ENCODE measurements around the gene PYGO2. TPM values are rescaled to one million over a fixed set of nuclear protein-coding genes. Genes with fewer than 3 reads are reported as not detected.
A peak's percentile ranks its signal among the peaks of the same experiment; 100 is the strongest.

Gene PYGO2, protein sequence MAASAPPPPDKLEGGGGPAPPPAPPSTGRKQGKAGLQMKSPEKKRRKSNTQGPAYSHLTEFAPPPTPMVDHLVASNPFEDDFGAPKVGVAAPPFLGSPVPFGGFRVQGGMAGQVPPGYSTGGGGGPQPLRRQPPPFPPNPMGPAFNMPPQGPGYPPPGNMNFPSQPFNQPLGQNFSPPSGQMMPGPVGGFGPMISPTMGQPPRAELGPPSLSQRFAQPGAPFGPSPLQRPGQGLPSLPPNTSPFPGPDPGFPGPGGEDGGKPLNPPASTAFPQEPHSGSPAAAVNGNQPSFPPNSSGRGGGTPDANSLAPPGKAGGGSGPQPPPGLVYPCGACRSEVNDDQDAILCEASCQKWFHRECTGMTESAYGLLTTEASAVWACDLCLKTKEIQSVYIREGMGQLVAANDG
- 17.8 TPM for polyA plus RNA-seq (2013, experiment 1 of 2; ENCODE audit: insufficient read length)
- polyA plus RNA-seq (2013, experiment 2 of 2; ENCODE audit: insufficient read length), result 18.6 TPM

DNA sequence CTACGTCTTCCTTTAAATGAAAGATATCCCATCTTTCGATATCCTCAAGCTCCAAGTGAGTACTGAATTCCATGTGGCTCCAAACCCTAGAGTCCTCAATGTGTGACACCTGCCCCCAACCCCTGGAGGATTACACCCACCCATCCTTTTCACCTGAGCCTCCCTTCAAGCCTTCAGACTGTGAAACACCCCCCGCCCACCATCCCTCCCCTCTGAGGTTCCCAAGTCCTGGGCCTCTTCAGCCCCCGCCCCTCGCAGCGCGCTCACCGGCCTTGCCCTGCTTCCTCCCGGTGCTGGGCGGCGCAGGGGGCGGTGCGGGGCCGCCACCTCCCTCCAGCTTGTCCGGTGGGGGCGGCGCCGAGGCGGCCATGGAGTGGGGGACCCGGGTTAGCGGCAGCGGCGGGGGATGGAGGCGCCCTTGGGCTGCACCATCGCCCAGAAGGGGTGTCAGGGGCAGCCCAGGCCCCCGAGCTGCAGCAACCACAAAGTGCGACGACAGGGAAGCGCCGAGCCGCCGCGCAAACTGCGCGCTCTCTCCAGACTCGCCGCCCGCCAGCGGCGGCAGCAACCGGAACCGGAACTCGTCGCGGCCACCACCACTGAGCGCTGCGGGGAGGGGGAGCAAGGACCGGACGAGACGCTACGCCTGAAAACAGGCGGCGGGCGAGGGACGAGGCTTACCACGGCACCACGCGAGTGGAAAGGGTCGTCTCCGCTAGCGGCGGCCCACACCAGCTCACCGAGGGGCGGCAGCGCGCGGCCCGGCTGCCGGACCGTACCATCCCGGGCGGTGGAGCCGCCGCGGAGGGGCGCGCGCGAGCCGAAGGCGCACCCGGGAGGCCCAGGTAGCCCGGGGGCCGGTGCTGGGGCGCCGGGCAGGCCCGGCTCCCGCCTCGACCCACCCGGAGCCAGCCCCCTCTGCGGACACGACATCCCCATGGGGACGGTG lies at the start of gene PYGO2:
TSS of gene PYGO2 (minus strand) at position 576 of the 949 bp plus-strand sequence. CDS start at position 370, 206 bp downstream.
- peak; percentile 77 for DNase-seq

DNA sequence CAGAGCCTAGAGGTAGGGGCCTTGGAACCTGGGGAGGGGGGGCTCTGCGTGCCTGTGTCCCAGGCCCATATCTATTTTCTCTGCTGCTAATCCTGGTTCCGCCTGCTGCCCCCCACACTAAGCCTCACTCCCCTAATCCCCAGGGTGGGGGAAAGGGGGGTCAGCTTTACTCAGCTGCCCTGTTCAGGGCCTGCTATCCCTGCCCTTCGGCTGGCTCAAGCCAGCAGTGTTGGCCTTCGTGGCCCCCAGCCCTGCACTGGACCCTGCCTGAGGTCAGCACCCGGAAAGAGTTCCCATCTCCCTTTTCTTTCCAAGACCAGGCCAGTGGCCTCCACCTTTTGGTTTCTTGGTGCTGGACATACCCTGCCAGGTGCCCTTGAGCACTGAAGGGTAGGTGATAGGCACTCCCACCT lies 49.4 kb upstream of the PYGO2 start:
- DNase-seq, result no peak

DNA sequence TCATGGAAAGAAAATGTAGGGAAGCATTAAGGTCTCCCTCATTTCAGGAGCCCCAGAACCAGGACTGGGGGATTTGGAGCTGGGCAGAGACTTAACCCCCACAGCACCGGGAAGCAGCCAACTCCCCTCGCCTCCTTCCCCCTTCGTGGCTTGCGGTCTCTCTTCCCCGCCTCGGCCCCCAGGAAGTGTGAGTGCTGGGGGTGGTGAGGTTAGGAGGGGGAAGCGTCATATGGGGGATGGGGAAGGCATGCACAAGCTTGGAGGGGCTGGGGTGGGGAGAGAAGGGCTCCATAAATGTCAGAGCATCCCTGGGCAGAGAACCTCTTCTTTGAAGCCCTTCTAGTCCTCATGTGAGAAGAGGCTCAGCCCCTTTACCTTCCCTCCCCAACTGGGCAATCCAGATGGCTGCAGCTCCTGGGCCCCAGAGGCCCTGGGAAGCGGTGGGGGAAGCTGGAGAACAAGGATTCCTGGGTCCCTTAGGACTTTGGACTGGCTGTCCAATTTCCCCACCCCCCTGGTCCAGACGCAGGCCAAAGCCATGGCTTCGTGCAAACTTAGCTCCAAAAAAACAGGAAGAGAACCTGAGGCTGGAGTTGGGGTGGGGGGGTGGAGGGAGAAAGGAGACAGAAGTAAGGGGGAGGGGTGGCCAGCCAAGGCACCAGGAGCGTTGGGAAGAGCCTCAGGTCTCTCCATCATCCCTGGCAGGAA lies 48.8 kb upstream of the PYGO2 start:
- DNase-seq, result no peak

DNA sequence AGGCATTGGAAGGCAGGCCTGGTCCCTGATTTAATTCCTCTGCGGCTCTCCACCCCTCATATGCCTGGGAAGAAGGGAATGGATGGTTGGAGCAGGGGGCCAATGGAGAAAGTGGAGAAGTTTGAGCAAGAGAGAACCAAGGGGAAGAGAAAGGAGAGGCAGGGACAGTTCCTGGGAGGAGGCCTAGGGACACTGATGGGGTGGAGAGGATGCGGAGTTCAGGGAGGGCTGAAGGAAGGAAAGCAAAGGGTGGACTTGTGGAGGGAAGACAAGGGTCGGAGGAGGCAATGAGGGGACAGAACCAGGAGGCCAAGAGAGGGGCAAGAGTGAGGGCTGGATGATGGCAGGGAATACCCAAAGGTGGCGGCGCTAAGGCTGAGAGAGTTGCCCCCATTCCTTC lies 48.2 kb upstream of the PYGO2 start:
- no peak for DNase-seq

DNA sequence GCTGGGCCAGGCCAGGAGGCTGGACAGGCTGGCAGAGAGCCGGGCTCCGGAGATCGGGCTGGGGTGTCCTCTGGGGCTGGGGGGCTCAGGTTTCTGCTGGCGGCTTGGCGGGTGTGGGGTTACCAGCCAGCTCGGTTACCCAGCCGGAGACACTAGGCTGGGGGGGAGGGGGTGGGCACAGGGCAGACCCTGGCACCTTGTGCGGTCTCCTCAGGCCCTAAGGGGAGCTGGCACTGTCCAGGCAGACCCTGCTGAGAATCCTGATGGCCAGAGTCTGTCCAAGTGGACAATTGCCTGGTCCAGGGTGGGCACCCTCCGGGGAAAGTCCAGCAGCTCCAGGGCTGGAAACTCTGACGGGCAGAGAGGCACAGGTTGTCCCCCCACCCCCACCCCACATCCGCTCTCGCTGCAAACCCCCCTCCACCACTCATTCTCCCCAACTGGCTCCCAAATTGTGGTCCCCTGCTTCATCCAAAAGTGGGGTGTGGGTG lies 47.7 kb upstream of the PYGO2 start:
- no peak for DNase-seq

DNA sequence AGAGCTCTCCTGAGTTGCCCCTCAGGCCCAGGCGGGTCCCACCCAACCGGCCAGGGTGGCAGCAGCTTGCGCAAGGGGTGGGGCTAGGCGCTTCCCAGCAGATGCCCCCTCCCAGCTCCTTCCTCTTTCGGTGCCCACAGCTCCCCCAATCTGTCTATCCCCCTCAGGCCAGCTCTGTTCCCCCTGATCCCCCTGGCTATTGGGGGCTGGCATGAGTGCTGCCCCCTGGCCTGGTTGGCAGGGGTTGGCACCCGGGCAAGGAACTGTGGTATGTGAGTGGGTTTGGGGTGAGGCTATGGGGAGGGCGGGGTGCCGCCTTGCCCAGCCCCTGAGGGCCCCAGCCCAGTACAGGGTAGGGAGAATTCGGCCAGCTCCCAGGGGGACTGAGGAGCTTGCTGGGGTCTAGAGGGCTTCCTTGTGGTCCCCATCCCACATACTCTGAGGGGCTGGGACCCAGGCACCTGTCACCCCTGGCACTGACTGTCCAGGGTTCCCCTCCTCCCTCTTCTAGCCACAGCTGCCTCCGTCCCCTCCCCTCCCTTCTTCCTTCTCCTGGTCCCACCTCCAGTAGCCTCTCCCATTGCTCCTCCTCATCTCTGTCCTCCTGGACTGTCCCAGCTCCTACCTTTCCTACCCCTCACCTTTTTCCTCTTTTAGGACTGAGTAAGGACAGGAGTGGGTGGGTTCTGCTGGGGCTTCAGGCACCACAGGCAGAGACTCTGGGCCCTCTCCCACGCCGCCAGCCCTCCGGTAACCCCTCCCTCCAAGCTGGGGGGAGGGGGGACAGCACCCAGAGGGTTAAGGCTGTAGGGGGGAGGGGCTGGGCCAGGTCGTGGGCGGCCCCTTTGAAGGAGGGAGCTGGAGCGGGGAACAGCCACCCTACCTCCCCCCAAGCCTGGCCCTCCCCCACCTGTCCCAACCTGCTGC lies 46.7 kb upstream of the PYGO2 start:
- DNase-seq, result no peak

DNA sequence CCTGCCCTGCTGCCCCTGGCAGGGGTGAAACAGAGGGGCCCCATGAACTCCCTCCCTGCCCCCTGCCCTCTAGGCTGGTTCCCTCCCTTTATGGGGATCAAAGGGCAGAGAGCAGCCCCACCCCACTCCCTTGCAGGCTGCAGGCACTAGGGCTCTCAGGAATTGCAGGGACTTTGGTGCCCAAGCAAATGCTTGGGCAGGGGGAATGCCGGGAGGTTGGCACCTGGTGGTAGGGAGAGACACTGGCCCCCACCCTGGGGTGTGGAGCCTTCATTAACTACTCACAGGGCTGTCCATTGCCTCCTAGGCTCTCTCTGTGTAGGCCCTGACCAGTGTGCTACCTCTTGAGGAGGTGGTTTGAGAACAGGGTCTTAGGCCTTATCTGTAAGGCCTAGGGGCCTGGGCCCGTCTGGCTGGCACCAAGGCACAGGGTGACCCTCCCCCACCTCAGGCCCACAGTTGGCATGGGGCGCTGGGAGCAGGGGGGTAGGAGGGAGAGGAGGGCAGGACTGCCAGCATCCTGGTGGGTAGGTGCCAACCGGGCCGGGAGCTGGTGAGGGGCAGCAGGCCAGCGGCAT lies 45.8 kb upstream of the PYGO2 start:
- DNase-seq, result no peak

DNA sequence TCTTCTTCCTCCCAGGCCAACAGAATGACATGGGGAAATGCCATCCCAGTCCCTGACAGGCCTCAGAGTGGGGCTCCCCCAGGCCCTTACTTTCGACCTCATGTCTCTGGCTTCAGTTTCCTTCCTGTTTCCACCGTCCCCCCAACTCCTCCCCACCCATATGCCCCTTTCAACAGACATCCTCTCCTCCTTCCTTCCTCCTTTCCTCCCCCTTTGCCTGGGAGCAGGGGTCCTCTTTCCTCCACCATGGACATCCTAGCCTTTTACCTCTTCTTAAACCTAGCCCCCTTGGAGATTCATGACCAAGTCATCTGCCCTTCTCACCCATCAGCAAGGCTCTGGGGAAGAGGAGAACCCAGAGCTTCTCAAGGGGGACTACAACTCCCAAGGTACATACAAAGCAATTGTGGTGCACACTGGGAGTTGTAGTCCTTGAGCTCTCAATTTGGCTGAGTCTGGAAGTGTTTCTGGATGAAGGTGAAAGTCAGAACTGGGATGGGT lies 45.1 kb upstream of the PYGO2 start:
- peak; percentile 42 for DNase-seq

DNA sequence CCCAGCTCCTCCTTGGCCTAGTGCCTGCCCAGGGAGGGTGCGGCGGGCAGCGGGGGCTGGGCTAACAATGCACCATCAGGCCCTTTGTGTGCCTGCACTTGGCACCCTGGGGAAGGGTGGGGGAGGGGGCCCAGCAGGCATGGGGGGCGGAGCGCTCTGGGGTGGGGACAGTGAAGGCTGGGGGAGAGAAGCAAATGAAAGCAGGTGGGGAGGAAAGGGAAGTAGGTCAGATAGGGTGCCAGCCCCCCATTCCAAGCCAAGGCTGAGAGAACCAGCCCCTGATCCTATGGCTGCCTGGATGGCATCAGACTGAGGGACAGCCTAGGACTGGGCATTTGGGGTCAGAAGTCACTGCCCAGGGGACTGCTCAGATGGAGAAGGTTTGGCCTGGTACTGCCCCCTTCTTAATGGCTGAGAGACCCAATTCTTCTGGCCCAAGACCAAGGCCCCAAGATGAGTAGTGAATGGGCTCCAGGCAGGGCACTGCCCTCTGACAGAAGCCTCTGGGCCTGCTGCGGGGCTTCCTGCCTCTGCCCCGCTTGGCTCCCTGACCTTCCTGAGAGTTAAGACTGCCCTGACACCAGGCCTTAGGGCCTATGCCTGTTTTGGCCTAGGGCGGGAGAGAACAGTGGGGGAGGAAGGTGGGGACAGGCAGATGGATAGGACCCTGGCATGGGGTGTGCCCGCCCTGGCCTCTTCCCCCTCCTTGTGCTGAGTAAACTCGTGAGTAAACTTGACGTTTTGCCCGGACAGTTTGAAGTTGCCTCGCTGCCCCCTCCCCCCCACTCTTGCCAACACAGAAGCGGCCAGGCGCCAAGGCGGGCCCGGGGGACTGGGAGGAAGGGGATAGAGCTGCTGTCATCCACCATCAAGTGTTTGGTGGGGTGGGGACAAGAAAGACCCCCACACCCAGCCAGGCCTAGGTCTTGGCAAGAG lies 43.8 kb upstream of the PYGO2 start:
- DNase-seq, result no peak

DNA sequence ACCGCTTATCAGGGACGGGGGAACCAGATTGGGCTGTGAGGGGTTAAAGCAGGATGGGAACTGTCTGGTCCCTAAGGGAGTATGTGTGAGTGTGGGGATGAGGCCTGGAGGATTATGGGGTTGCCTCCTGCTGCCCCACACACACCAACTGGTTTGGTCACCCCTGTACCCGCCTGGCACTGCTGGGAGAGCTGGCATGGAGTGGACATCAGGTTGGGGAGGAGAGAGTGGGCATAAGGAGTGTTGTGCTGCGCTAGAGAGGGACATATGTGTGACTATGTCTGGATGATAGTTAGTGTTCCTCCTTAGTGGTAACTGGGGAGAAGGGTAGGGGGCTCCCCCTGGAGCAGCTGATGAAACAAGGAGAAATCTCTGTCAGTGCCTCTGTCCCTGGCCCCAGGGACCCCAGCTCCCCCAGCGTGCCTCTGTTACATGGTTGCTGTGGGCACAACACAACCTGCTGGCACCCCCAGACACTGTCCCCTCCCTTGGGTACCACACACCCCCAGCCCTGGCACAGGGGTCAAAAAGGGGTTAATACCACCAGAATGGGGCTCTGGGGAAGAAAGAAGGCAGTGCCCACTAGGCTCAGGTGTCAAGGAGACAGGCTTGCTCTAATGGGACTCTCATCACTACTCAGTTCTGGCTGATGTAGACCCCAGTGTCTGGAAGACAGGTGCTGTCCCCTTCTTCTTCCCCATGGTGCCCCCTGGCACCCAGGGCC lies 42.9 kb upstream of the PYGO2 start:
- DNase-seq, result peak; percentile 43

DNA sequence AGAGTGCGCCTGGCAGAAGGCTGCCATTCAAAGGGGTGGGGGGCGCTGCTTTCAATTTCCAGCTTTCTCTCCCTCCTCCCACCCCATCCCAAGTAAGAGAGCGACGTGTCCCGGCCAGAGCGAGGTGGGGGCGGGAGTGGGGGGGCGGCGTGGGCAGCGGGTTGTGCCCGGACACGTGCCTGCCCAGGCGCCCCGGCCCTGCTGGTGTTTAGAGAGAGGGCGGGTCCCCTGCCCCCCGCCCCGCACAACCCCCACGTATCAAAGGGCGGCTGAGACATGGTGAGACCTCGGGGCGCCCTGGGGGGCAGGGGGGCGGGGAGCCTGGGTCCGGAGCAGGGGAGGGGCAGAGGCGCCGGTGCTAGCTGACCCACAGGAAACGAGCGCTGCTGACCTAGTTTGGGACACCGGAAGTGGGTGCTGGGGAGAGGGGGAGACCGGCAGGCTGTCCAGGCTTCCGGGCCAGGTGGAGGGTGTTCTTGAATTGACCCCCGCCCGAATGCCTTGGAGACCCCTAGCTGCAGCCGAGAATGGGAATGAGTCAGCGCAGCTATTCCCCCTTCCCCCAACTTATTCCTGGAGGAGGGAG lies 42.3 kb upstream of the PYGO2 start:
- DNase-seq, result peak; percentile 57

DNA sequence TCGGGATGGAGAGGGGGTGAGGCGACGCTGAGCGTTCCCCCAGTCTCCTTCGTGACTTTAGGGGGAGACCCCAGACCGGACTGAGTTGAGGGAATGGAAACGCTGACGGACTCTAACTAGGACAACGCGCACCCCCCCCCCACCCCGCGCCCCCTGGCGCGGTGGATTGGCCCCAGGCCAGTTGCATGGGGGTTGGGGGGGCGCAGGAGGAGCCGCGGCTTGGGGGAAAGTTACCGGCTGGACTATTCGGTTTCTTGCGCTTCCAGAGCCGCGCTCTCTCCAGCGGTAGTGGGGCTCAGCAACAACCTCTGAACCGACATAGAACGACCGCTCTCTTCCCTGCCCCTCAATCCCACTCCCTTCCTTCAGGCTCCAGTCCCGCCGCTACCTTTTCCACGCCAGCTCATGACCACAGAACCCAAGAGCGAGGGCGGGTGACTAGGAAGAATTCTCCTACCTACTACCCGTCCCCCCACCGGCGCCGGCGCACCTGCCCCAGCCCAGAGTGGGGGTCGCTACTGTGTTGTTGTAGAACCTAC lies 41.7 kb upstream of the PYGO2 start:
- DNase-seq, result peak; percentile 38

DNA sequence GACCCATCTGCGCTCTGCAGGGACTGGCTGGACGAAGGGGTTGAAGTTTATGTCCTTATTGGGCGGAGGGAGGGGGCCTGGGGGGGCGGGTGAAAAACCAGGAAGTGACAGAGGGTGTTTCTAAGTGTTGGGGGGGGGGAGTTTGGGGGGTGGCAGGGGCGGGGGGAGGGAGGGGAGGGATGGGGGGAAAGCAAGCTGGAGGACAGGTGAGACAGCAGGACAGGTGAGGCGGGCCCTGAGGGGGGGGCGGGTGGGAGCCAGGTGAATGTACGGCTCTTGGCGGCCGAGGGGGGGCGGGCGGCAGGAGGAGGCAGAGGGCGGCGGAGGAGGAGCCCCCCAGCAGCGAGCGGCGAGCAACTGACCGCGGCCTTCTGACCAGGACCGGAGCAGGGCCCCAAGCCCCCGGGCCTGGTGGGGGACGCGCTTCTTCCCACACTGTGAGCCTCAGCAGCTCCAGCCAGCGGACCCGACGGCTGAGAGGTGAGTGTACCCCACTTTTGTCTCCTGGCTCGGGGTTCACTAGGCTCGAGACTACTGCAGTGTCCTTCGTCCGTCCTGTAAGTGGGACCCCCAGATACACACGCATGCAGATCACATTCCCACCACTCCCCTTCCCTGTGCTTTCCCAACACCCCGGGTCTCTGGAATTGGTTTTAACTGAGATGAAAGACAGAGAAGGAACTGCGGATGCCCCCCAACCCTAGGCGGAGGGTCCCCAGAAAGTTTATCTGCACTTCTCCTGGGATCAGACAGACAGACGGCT lies 41.1 kb upstream of the PYGO2 start, which contains the start of gene ZBTB7B:
TSS of gene ZBTB7B (plus strand) at position 339 of the 763 bp plus-strand sequence. CDS start 11,859 bp downstream, outside the sequence.
- no peak for DNase-seq

DNA sequence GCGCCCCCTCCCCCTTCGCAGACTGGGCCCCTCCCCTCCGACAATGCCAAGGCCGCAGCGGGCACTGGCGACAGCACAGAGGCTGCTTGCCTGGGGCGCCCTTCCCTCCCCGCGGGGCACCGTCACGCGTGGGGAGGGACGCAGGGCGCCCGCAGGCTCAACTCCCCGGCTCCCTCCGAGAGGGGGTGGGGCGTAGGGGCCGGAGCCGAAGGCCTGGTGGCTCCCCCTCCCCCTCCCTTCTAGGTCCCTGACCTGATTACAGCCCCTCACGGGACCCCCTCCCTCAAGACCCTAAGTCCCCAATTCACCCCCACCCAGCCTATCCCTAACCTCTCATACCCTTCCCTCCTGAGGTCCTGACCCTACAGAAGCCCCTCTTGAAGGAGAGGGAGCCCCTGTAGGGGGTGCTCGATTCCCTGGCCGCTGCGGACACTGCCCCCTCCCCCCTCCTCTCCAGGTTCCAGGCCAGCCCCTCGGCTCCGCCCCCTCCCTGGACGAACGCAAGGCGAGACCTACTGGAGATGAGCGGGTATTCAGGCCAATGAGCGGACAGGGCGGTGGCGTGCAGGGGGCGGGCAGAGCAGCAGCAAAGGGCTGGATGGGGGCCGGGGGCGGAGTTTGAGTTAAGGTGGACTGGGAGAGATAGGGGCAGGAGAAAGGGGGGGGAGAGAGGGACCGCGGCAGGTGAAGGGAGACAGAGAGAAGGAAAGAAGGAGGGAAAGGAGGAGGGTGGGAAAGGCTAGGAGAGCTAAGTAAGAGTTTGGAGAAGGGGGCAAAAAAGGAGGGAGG lies 40.3 kb upstream of the PYGO2 start:
- peak; percentile 99 for DNase-seq

DNA sequence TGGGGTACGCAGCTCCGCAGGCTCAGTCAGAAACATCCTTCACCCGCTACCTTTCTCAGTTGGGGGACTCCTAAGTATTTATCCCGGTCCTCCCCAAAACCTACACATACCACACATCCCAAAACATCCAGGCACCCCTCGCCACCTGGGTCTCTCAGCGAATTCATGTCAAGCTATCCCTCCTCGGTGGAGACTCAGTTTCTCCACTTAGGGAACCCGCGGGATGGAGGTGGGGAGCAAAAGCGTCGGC lies 39.8 kb upstream of the PYGO2 start:
- DNase-seq, result no peak

DNA sequence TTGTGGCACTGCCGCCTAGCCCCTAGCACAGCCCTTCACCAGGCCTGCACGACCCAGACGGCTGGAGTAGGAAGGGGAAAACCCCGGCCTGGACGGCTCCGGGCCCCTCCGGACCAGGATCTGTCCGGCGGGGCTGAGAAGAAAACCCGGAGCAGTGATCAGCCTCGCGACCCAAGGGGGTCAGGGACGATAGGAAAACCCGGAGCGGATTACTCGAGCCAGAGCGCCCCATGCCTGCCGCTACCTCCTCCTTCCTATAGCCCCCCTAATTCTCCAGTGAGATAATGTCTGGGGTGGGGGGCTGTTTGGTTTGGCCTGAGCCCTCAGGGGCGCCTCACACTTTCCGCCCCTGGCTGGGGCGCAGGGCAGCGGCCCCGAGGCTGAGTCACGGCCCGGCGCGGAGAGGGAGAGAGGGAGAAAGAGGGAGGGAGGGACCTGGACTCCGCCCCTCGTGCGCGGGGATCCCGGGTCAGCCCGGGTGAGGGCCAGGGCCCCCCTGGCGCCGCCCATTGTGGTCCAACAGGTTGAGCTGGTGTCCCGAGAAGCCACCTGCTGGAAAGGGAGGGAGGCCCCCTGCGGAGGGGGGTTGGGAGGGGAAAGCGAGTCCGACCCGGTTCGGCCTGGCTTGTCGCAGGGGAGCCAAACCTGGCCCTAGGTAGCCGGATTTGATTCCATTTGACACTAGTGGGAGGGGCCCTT lies 39.3 kb upstream of the PYGO2 start:
- peak; percentile 88 for DNase-seq
